GM23248 (cell line): ENCODE measurements around the gene FAM114A1.

Source experiments
- EZH2 ChIP-seq: fragments of 200-600 bp; sonication (generic); IDR thresholded peaks from 2 replicates; pipeline ENCODE4 v1.6.1; 2018; ENCODE audit warnings: antibody characterized with exemption, mild to moderate bottlenecking; ENCODE audit not compliant: insufficient read depth, poor library complexity, severe bottlenecking
- EZH2phosphoT487 ChIP-seq: fragments of 200-600 bp; sonication (generic); IDR thresholded peaks from 2 replicates; pipeline ENCODE4 v1.6.1; 2018; ENCODE audit warnings: antibody characterized with exemption, moderate library complexity, mild to moderate bottlenecking, low read depth; ENCODE audit not compliant: insufficient read depth

DNA sequence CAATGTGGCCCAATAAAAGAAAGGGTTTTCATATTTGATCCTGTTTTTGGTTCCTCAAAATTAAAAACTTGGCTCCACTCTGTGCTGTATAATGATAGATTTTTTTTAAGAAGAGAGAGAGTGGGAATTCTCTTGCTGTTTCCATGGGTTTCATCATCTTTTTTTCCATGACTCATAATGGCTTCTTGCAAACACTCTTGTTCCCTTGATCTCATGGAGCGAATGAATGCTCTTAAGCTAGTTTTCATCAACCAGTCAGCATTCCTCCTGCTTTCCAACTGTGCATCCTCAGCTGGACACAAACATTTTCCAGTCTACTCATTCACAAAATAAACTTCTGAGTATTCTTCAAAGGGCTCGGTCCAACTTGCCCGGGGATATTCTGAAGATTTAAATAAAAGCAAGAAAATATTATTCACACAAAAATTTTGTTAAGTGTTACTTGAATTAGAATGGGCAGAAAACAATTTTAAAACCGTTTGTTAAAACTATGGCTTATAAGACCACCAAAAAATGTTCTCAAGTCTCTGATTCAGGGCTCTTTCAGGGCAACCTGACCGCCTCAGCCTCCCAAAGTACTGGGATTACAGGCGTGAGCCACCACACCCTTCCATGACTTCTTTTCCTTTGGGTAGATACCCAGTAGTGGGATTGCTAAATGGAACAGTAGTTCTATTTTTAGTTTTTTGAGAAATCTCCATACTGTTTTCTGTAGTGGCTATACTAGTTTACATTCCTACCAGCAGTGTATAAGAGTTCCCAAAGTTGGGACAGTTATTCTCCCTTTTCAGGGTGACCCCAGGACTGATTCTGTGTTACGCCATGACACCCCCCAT is 99.9 kb downstream of the FAM114A1 start:
- TF ChIP-seq EZH2phosphoT487 (no peak), EZH2 (no peak)
